Heart left ventricle (tissue), 16 donors: ENCODE measurements around the gene MAGI2. TPM values are rescaled to one million over a fixed set of nuclear protein-coding genes. Genes with fewer than 3 reads are reported as not detected.

Experiments used
- ATAC-seq, 4 donors: fragments of 200-7000 bp; cut with Tn5 transposase; one replicate each; pipeline ENCODE4 v1.9.1; 2020 to 2022; ENCODE audit warnings: moderate library complexity in 4 of 4, mild to moderate bottlenecking in 3 of 4, moderate number of reproducible peaks in 1 of 4
- DNase-seq, 5 donors: peaks; one replicate each; pipeline ENCODE4 v3.0.0-alpha.2; 2020
- H3K27ac ChIP-seq, 12 donors: fragments of 200-600 bp; sonication (generic) in 4 of 12; one replicate each; pipeline versions ENCODE4 v1.5.0 to v1.8.0; 2016 to 2022; ENCODE audit warnings: mild to moderate bottlenecking in 2 of 12
- H3K27me3 ChIP-seq, 9 donors: fragments of 200-600 bp; sonication (generic) in 2 of 9; one replicate each; pipeline versions ENCODE4 v1.5.1 to v1.8.0; 2016 to 2022; ENCODE audit warnings: mild to moderate bottlenecking in 3 of 9
- H3K36me3 ChIP-seq, 9 donors: fragments of 200-600 bp; sonication (generic) in 2 of 9; one replicate each; pipeline versions ENCODE4 v1.5.0 to v1.8.0; 2018 to 2022; ENCODE audit warnings: mild to moderate bottlenecking in 2 of 9
- H3K4me1 ChIP-seq, 12 donors: fragments of 200-600 bp; sonication (generic) in 4 of 12; one replicate each; pipeline versions ENCODE4 v1.5.0 to v1.8.0; 2016 to 2022; ENCODE audit warnings: mild to moderate bottlenecking in 3 of 12
- H3K4me3 ChIP-seq, 12 donors: fragments of 200-600 bp; sonication (generic) in 4 of 12; one replicate each; pipeline versions ENCODE4 v1.5.0 to v1.8.0; 2017 to 2022; ENCODE audit warnings: mild to moderate bottlenecking in 9 of 12, moderate library complexity in 4 of 12
- H3K9me3 ChIP-seq, 12 donors: fragments of 200-600 bp; sonication (generic) in 4 of 12; one replicate each; pipeline versions ENCODE4 v1.5.0 to v1.8.0; 2016 to 2022; ENCODE audit warnings: mild to moderate bottlenecking in 1 of 12
- CTCF ChIP-seq, 12 donors: fragments of 200-600 bp; sonication (generic) in 4 of 12; IDR thresholded peaks; one replicate each; pipeline versions ENCODE4 v1.5.0 to v1.8.0; 2018 to 2022; ENCODE audit warnings: antibody characterized with exemption in 12 of 12, mild to moderate bottlenecking in 5 of 12
- POLR2A ChIP-seq, 2 donors: fragments of 450-650 bp; IDR thresholded peaks; one replicate each; pipeline ENCODE4 v1.6.1; 2017; ENCODE audit warnings: antibody characterized with exemption in 2 of 2, mild to moderate bottlenecking in 2 of 2, moderate library complexity in 2 of 2
- WGBS, 4 donors: extraction: QIAGEN DNeasy Blood & Tissue Kit in 2 of 4; methylation state at CpG; one replicate each; pipeline versions ENCODE4 v1.1.5 to v1.1.7; 2013 to 2018; 5-methylcytosine and 5-hydroxymethylcytosine counted together
- intact Hi-C, 10 donors: fragments of 100-400 bp; cut with DNase I; formaldehyde crosslinking; loops; one replicate each; pipeline versions ENCODE4 v1.11.1 to v1.14.2; 2022
- polyA plus RNA-seq, 2 donors: library from polyadenylated mRNA; stranded (reverse); fragments of 200-250 nt; gene quantifications; one replicate each; pipeline ENCODE4 v1.2.3, GENCODE V29; 2013
- total RNA-seq, 9 donors: library from RNA; depleted of rRNA in 2 of 9; stranded (reverse); fragments of >200 nt in 2 of 9; fragmentation: NEBNext Ultra II Directional in 3 of 9; extraction: Animal tissue kit (Norgen Biotek cat#: 25700) in 3 of 9; gene quantifications; one replicate each; pipeline versions ENCODE4 v1.1.0 to v1.2.4, GENCODE V29; 2016 to 2023
- donor health status: ischemic (EF 13 %, LVEDD 7.1; RV severe dilation, severe dysfunction).
- donor health status: healthy with polysubstance abuse.
- donor health status: DM: no; HTN: yes; CAD: no.
- donor health status: DM: no; HTN: no; CAD: no.
- donor health status: ischemic (EF 25% LVEDD 6.9; RV normal size, moderate dysfunction).
- donor health status: ischemic (EF 25% LVEDD 5.7; RV mildly dilated, moderate dysfunction).
- donor health status: healthy.
- donor health status: DM: yes; HTN: yes; CAD: no.
- donor health status: ischemic (EF 35%, LVEDD 5.7; RV mildly dilated, moderate dysfunction).
- donor health status: nonischemic (EF 11% LVEDD 7.7; RV severe dilation, severe dysfunction).
- donor health status: DM: yes; HTN: yes; CAD: no.
- donor health status: PGD.
- donor health status: ischemic (EF 29% LVEDD 5.4; RV normal size, mild dysfunction).
- donor health status: nonischemic (EF 23%, LVEDD 6.1; RV moderate dilation, normal function).

The MAGI2 gene
- total and polyA plus RNA-seq, 11 donors, result 1.1 to 6.8 (median 3.8) TPM

DNA sequence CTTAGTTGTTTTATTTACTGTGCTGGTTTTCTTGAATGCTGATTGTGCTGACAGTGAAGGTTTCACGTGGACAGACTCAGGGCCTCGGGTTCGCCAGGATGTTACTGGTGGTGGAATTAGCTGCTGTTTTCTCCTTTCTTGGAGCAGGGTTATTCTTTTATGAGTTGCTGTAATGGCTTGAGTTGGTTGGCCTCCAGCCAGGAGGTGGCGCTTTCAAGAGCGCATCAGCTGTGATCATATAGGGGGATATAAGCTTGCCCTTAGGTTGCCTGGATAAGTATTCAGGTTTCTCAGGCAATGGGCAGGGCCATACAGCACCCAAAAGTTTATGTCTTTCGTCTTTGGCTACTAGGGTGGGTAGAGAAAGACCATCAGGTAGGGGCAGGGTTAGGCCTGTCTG lies 913.6 kb downstream of the MAGI2 start:
- H3K4me1 ChIP-seq, result no peaks in the 10 kb centered on the region
- DNase-seq (no peak), ATAC-seq (no peak)
- 91 to 95% (median 93%) methylated on average over 6 of the region's 6 CpGs for WGBS, 4 donors
- H3K27me3 ChIP-seq, result no peaks in the 10 kb centered on the region
- TF ChIP-seq POLR2A (IDR thresholded peaks at IDR 0.05), result no peak
- TF ChIP-seq CTCF (IDR thresholded peaks at IDR 0.05), result no peak
- intact Hi-C loops, result no loop called here
- H3K9me3 ChIP-seq, result peaks cover 0 to 4% (median 0%) of the 10 kb centered on the region in 12 donors
- no peaks in the 10 kb centered on the region for H3K36me3 ChIP-seq
- H3K4me3 ChIP-seq, result no peak overlapping the region
- H3K27ac ChIP-seq, result no peak overlapping the region

- H3K27ac ChIP-seq, result no peak overlapping the region
- ATAC-seq (no peak), DNase-seq (no peak)
- intact Hi-C loops, result no loop called here
- H3K36me3 ChIP-seq, result no peaks in the 10 kb centered on the region
- no peak for TF ChIP-seq POLR2A (IDR thresholded peaks at IDR 0.05)
- no peak for TF ChIP-seq CTCF (IDR thresholded peaks at IDR 0.05)
- no peak overlapping the region for H3K4me3 ChIP-seq
- H3K27me3 ChIP-seq, result no peaks in the 10 kb centered on the region
- H3K9me3 ChIP-seq, result peaks cover 0 to 4% (median 0%) of the 10 kb centered on the region in 12 donors
- 74 to 85% (median 81%) methylated on average over 7 of the region's 7 CpGs for WGBS, 4 donors
- H3K4me1 ChIP-seq, result no peaks in the 10 kb centered on the region
These were observed 917.8 kb downstream of the MAGI2 start for GRCh38 chr7:78535655-78536054.

DNA sequence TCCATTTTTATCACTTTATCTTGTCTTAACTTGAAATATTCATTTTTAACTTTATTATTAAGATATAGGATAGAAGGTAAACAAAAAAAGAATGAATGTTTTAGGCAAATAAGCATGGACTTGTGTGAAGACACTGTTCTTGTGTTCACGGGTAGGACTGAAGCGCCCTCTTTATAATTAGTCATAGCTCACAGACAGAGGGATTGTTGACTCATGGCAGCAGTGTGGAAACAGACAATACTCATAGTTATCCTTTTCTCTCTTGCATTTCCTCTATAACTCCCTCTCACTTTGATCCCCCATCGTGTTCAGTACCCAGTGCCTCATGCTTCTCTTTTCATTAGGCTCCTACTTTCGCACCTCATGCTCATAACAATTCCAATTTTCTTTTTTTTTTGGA lies 923.1 kb downstream of the MAGI2 start:
- Histone ChIP-seq H3K9me3 (no peaks in the 10 kb centered on the region), H3K27ac (no peak overlapping the region), H3K4me1 (no peaks in the 10 kb centered on the region), H3K36me3 (no peaks in the 10 kb centered on the region), H3K4me3 (no peak overlapping the region), H3K27me3 (no peaks in the 10 kb centered on the region)
- no peak for ATAC-seq
- 69 to 86% (median 74%) methylated on average over 4 of the region's 4 CpGs for WGBS, 4 donors
- no peak for DNase-seq
- intact Hi-C loops, result no loop called here
- TF ChIP-seq POLR2A (IDR thresholded peaks at IDR 0.05) (no peak), CTCF (IDR thresholded peaks at IDR 0.05) (no peak)

- TF ChIP-seq CTCF (IDR thresholded peaks at IDR 0.05), result no peak
- no peak for TF ChIP-seq POLR2A (IDR thresholded peaks at IDR 0.05)
- WGBS, 4 donors, result 71 to 87% (median 79%) methylated on average over 3 of the region's 3 CpGs
- DNase-seq (no peak), ATAC-seq (no peak)
- Histone ChIP-seq H3K9me3 (no peaks in the 10 kb centered on the region), H3K4me1 (no peaks in the 10 kb centered on the region), H3K36me3 (no peaks in the 10 kb centered on the region), H3K4me3 (no peak overlapping the region), H3K27ac (no peak overlapping the region), H3K27me3 (no peaks in the 10 kb centered on the region)
- intact Hi-C loops, result no loop called here
These were observed 924.1 kb downstream of the MAGI2 start for GRCh38 chr7:78529392-78529791.
